ENCODE results near the gene FAM83G. TPM values are rescaled to one million over a fixed set of nuclear protein-coding genes. Genes with fewer than 3 reads are reported as not detected.

The FAM83G gene
- total and polyA plus RNA-seq, 9 donors: 0.93 to 5.1 (median 2.3) TPM

- intact Hi-C loops (cut with DNase I): no loop called here
- no peaks in the 10 kb centered on the region for H3K36me3 ChIP-seq
- DNase-seq: no peak
Measured at GRCh38 chr17:19009970-19010369, 5.4 kb upstream of the FAM83G start.

GRCh38 chr17:19006698-19007097 is 2.1 kb upstream of the FAM83G start:
- intact Hi-C loops (cut with DNase I): no loop called here

More at GRCh38 chr17:19009970-19010369, 5.4 kb upstream of the FAM83G start:
- no peaks in the 10 kb centered on the region for H3K9me3 ChIP-seq
- 89 to 94% (median 92%) methylated on average over 12 of the region's 12 CpGs for WGBS, 3 donors
- H3K4me1 ChIP-seq (ENCODE audit: insufficient read depth): no peaks in the 10 kb centered on the region
- H3K27me3 ChIP-seq: no peaks in the 10 kb centered on the region
- no peak overlapping the region for H3K4me3 ChIP-seq
- TF ChIP-seq EP300 (IDR thresholded peaks at IDR 0.05) (no peak), CTCF (IDR thresholded peaks at IDR 0.05) (no peak), POLR2A (IDR thresholded peaks at IDR 0.05) (no peak)
- no peak overlapping the region for H3K27ac ChIP-seq

GRCh38 chr17:19005789-19006430 is 1.3 kb upstream of the FAM83G start:
- Histone ChIP-seq H3K9me3 (no peaks in the 10 kb centered on the region), H3K27me3 (no peaks in the 10 kb centered on the region), H3K27ac (no peak overlapping the region), H3K4me1 (ENCODE audit: insufficient read depth) (no peaks in the 10 kb centered on the region), H3K36me3 (no peaks in the 10 kb centered on the region), H3K4me3 (no peak overlapping the region)
- intact Hi-C loops (cut with DNase I): no loop called here
- no peak for TF ChIP-seq EP300 (IDR thresholded peaks at IDR 0.05)
- TF ChIP-seq POLR2A (IDR thresholded peaks at IDR 0.05): no peak
- TF ChIP-seq CTCF (IDR thresholded peaks at IDR 0.05): no peak
- 87 to 96% (median 88%) methylated on average over 4 of the region's 4 CpGs for WGBS, 3 donors
- DNase-seq: no peak

More at GRCh38 chr17:19006698-19007097, 2.1 kb upstream of the FAM83G start:
- Histone ChIP-seq H3K27me3 (no peaks in the 10 kb centered on the region), H3K4me1 (ENCODE audit: insufficient read depth) (no peaks in the 10 kb centered on the region), H3K9me3 (no peaks in the 10 kb centered on the region), H3K27ac (no peak overlapping the region), H3K36me3 (no peaks in the 10 kb centered on the region), H3K4me3 (no peak overlapping the region)
- DNase-seq: no peak
- TF ChIP-seq POLR2A (IDR thresholded peaks at IDR 0.05) (no peak), EP300 (IDR thresholded peaks at IDR 0.05) (no peak), CTCF (IDR thresholded peaks at IDR 0.05) (no peak)

GRCh38 chr17:19005137-19005773 is 691 bp upstream of the FAM83G start:
- DNase-seq: no peak

More at GRCh38 chr17:19005137-19005773, 691 bp upstream of the FAM83G start:
- Histone ChIP-seq H3K4me1 (ENCODE audit: insufficient read depth) (no peaks in the 10 kb centered on the region), H3K9me3 (no peaks in the 10 kb centered on the region), H3K27me3 (no peaks in the 10 kb centered on the region), H3K27ac (no peak overlapping the region), H3K36me3 (no peaks in the 10 kb centered on the region), H3K4me3 (peak overlapping the region; percentile 64)
- intact Hi-C loops (cut with DNase I): no loop called here
- 87 to 94% (median 93%) methylated on average over 13 of the region's 13 CpGs for WGBS, 3 donors
- TF ChIP-seq POLR2A (IDR thresholded peaks at IDR 0.05) (no peak), CTCF (IDR thresholded peaks at IDR 0.05) (no peak), EP300 (IDR thresholded peaks at IDR 0.05) (no peak)

Data from ovary (tissue), 9 donors.